Measurements from ENCODE around the gene ZC3H12C. TPM values are rescaled to one million over a fixed set of nuclear protein-coding genes. Genes with fewer than 3 reads are reported as not detected.

Gene ZC3H12C
- total RNA-seq, 3 donors from 2014 or later: 10.2 to 19.8 (median 13.2) TPM

DNA sequence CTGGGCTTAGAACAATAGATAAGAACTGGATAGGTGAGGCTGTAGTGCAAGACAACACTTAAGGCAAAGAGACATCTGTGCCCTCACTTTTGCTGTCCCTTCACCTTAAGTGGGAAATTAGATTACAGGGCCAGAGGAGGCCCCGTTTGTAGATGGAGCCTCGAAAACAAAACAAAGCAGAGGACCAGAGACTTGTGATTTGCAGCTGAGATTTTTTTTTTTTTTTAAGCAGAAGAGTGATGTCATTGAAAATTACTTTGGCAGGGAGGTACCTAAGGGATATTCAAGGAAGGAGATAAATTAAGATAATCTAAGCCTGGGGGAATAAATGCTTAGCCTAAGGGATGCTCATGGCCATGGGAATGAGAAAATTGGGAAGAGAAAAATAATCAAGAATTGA is 31.4 kb downstream of the ZC3H12C start:
- no peak for DNase-seq (ENCODE audit: low spot score in 2 of 2)
- intact Hi-C loops (cut with DNase I; ENCODE audit: low total_unique reads): no loop called here
- Histone ChIP-seq H3K27me3 (no peaks in the 10 kb centered on the region), H3K4me3 (no peak overlapping the region), H3K4me1 (peaks cover 0 to 6% of the 10 kb centered on the region in 2 donors), H3K9me3 (no peaks in the 10 kb centered on the region), H3K36me3 (no peaks in the 10 kb centered on the region), H3K27ac (no peak overlapping the region)
- TF ChIP-seq POLR2A (IDR thresholded peaks at IDR 0.05) (no peak), POLR2AphosphoS5 (IDR thresholded peaks at IDR 0.05) (no peak)
- TF ChIP-seq, protein P1, sequence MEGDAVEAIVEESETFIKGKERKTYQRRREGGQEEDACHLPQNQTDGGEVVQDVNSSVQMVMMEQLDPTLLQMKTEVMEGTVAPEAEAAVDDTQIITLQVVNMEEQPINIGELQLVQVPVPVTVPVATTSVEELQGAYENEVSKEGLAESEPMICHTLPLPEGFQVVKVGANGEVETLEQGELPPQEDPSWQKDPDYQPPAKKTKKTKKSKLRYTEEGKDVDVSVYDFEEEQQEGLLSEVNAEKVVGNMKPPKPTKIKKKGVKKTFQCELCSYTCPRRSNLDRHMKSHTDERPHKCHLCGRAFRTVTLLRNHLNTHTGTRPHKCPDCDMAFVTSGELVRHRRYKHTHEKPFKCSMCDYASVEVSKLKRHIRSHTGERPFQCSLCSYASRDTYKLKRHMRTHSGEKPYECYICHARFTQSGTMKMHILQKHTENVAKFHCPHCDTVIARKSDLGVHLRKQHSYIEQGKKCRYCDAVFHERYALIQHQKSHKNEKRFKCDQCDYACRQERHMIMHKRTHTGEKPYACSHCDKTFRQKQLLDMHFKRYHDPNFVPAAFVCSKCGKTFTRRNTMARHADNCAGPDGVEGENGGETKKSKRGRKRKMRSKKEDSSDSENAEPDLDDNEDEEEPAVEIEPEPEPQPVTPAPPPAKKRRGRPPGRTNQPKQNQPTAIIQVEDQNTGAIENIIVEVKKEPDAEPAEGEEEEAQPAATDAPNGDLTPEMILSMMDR (IDR thresholded peaks at IDR 0.05): no peak

DNA sequence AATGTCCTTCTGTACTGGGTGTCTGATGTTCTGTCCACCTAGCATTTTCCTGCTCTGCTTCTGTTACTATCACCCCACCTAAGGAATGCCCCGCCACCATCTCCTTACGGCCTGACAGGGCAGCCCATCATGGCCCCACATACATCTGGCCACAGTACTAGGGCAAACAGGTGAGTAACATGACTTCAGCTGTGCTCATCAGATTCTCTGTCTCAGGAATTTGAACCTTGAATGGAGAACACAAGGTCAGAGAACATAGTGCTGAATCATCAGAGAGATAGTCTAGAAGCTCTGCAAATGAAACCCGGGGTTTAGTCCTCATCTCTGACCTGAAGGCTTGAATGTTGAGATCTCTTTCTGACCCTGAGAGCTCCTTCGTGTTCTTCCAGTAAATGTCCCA is 32.4 kb downstream of the ZC3H12C start:
- peaks cover 0 to 6% of the 10 kb centered on the region in 2 donors for H3K4me1 ChIP-seq
- H3K9me3 ChIP-seq: no peaks in the 10 kb centered on the region
- H3K27ac ChIP-seq: no peak overlapping the region
- DNase-seq (ENCODE audit: low spot score in 2 of 2): no peak
- intact Hi-C loops (cut with DNase I; ENCODE audit: low total_unique reads): no loop called here
- H3K27me3 ChIP-seq: no peaks in the 10 kb centered on the region
- no peaks in the 10 kb centered on the region for H3K36me3 ChIP-seq
- no peak overlapping the region for H3K4me3 ChIP-seq
- TF ChIP-seq, protein P1 (IDR thresholded peaks at IDR 0.05): no peak
- TF ChIP-seq POLR2AphosphoS5 (IDR thresholded peaks at IDR 0.05): no peak
- no peak for TF ChIP-seq POLR2A (IDR thresholded peaks at IDR 0.05)

DNA sequence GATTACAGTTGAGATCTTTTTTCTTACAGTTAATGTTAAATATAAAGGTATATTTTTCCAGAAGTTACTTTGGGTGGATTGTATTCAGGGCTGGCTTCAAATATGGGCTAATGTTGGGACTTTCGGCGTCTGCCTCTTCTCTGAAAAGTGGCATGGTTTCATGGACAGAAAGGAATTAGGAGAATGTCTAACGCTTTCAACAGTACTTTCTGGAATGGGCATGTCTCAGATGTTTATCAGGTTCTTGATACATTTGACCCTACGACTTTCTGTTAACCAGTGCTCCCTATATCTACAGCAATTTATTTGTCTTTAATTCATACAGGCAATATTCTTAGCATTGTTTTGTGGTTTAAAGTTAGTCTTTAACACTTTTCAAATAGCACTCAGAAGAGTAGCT is 33.7 kb downstream of the ZC3H12C start:
- Histone ChIP-seq H3K4me1 (no peaks in the 10 kb centered on the region), H3K9me3 (no peaks in the 10 kb centered on the region), H3K27ac (no peak overlapping the region), H3K27me3 (no peaks in the 10 kb centered on the region), H3K4me3 (no peak overlapping the region), H3K36me3 (no peaks in the 10 kb centered on the region)
- intact Hi-C loops (cut with DNase I; ENCODE audit: low total_unique reads): no loop called here
- DNase-seq (ENCODE audit: low spot score in 2 of 2): no peak
- TF ChIP-seq POLR2AphosphoS5 (IDR thresholded peaks at IDR 0.05) (no peak), POLR2A (IDR thresholded peaks at IDR 0.05) (no peak)
- TF ChIP-seq, protein P1 (IDR thresholded peaks at IDR 0.05): no peak

DNA sequence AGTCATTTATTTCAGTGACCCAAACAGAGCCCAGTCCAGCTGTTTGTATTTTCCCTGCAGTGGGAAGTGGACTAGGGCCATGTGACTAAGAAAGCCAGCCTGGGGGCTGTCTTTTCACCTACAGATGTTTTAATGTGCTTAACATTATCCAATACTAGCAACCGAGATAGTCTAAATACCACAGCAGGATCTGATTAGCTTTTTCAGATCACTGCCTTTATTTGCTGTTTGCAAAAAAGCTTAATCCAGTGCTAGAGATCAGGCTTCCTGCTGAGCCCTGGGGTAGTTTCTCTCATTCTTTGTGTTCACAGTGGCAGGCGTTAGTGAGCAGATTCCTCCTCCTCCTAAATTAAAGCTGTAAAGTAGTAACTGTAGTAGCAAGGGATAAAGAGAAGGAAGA is 35.0 kb downstream of the ZC3H12C start:
- TF ChIP-seq POLR2A (IDR thresholded peaks at IDR 0.05) (no peak), POLR2AphosphoS5 (IDR thresholded peaks at IDR 0.05) (no peak)
- TF ChIP-seq, protein P1 (IDR thresholded peaks at IDR 0.05): no peak
- no peaks in the 10 kb centered on the region for H3K9me3 ChIP-seq
- H3K27ac ChIP-seq: no peak overlapping the region
- no peak overlapping the region for H3K4me3 ChIP-seq
- H3K36me3 ChIP-seq: no peaks in the 10 kb centered on the region
- no peak for DNase-seq (ENCODE audit: low spot score in 2 of 2)
- H3K4me1 ChIP-seq: no peaks in the 10 kb centered on the region
- no peaks in the 10 kb centered on the region for H3K27me3 ChIP-seq
- intact Hi-C loops (cut with DNase I; ENCODE audit: low total_unique reads): no loop called here

DNA sequence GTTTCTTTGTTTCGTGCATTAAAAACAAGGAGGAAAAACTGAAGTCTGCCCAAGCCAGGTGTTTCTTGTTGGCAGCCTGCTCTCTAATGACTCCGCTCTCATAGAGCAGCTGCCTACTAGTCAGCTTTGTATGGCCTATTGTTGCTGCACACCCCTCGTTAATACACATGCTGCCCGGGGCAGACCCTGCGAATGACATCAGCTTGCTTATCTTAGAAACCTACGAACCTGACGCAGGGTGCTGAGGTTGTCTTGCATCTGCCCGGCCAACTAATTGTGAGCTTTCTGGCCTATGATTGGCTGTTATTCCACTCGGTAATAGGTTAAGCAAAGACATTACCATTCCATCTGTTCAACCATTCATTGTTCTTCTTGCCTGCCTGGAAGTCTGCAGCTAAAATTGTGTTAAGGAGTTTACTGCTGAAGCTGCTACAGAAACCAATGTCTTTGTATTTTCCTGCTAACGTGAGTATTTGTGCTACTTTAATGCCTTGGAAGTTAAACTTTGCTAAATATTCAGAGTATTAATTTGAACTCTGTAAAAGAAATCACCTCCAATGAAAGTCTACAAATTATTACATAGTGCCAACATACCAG is 37.5 kb downstream of the ZC3H12C start:
- no peaks in the 10 kb centered on the region for H3K36me3 ChIP-seq
- H3K9me3 ChIP-seq: no peaks in the 10 kb centered on the region
- H3K4me3 ChIP-seq: no peak overlapping the region
- intact Hi-C loops (cut with DNase I; ENCODE audit: low total_unique reads): no loop called here
- no peaks in the 10 kb centered on the region for H3K27me3 ChIP-seq
- no peaks in the 10 kb centered on the region for H3K4me1 ChIP-seq
- TF ChIP-seq, protein P1 (IDR thresholded peaks at IDR 0.05): no peak
- TF ChIP-seq POLR2A (IDR thresholded peaks at IDR 0.05) (no peak), POLR2AphosphoS5 (IDR thresholded peaks at IDR 0.05) (no peak)
- no peak for DNase-seq (ENCODE audit: low spot score in 2 of 2)
- no peak overlapping the region for H3K27ac ChIP-seq
